ENCODE data around the gene DPYD.

Gene DPYD

GRCh38 chr1:97123717-97124431 is 797.0 kb downstream of the DPYD start:
- no peak for DNase-seq

GRCh38 chr1:97120806-97121205 is 800.0 kb downstream of the DPYD start:
- DNase-seq, result no peak

- no peak for DNase-seq
Observed at GRCh38 chr1:97119260-97120158, 801.3 kb downstream of the DPYD start.

- no peak for DNase-seq
Observed at GRCh38 chr1:97114842-97115241, 806.0 kb downstream of the DPYD start.

- DNase-seq, result no peak
Observed at GRCh38 chr1:97112442-97112841, 808.4 kb downstream of the DPYD start.

GRCh38 chr1:97108179-97108578 is 812.7 kb downstream of the DPYD start:
- DNase-seq, result no peak

GRCh38 chr1:97105531-97105930 is 815.3 kb downstream of the DPYD start:
- DNase-seq, result no peak

- DNase-seq, result no peak
Observed at GRCh38 chr1:97101509-97101908, 819.3 kb downstream of the DPYD start.

GRCh38 chr1:97097404-97097925 is 823.4 kb downstream of the DPYD start:
- DNase-seq, result no peak

GRCh38 chr1:97095764-97096163 is 825.1 kb downstream of the DPYD start:
- no peak for DNase-seq

- no peak for DNase-seq
Observed at GRCh38 chr1:97094247-97094972, 826.4 kb downstream of the DPYD start.

GRCh38 chr1:97093741-97094140 is 827.1 kb downstream of the DPYD start:
- no peak for DNase-seq

GRCh38 chr1:97092824-97093223 is 828.0 kb downstream of the DPYD start:
- no peak for DNase-seq

GRCh38 chr1:97091679-97092078 is 829.2 kb downstream of the DPYD start:
- DNase-seq, result no peak

GRCh38 chr1:97091263-97091662 is 829.6 kb downstream of the DPYD start:
- DNase-seq, result no peak

- DNase-seq, result no peak
Observed at GRCh38 chr1:97090725-97091124, 830.1 kb downstream of the DPYD start.

- no peak for DNase-seq
Observed at GRCh38 chr1:97089173-97089572, 831.7 kb downstream of the DPYD start.

GRCh38 chr1:97088391-97088790 is 832.4 kb downstream of the DPYD start:
- DNase-seq, result no peak

- DNase-seq, result no peak
Observed at GRCh38 chr1:97084546-97084945, 836.3 kb downstream of the DPYD start.

GRCh38 chr1:97082160-97082848 is 838.5 kb downstream of the DPYD start:
- no peak for DNase-seq

- DNase-seq, result no peak
Observed at GRCh38 chr1:97078872-97079271, 842.0 kb downstream of the DPYD start.

- DNase-seq, result no peak
Observed at GRCh38 chr1:97077221-97077620, 843.6 kb downstream of the DPYD start.

GRCh38 chr1:97074771-97075170 is 846.1 kb downstream of the DPYD start:
- DNase-seq, result no peak

Measured in hippocampal formation (tissue), 2 donors.